Upper lobe of left lung (tissue), 4 donors: Measurements from ENCODE around the gene DRC7.

Experiments used
- CTCF ChIP-seq, 6 experiments: fragments of 450-650 bp in 4 of 6; fragments of 200-600 bp in 2 of 6; sonication (generic) in 2 of 6; IDR thresholded peaks; one replicate each; pipeline ENCODE4 v1.5.1; 2016 to 2019; ENCODE audit warnings: antibody characterized with exemption in 6 of 6
- POLR2A ChIP-seq, 4 donors: fragments of 450-650 bp; IDR thresholded peaks; one replicate each; pipeline ENCODE4 v1.5.1; 2016 to 2017; ENCODE audit warnings: antibody characterized with exemption in 4 of 4, mild to moderate bottlenecking in 2 of 4
- POLR2AphosphoS5 ChIP-seq, 2 donors: sonication (generic); formaldehyde crosslinking; IDR thresholded peaks; one replicate each; pipeline ENCODE4 v1.5.1; 2017; ENCODE audit warnings: antibody characterized with exemption in 2 of 2

- TF ChIP-seq POLR2A (IDR thresholded peaks at IDR 0.05) (no peak), CTCF (IDR thresholded peaks at IDR 0.05) (no peak), POLR2AphosphoS5 (IDR thresholded peaks at IDR 0.05) (no peak)
Measured at GRCh38 chr16:57757883-57758282, 63.3 kb downstream of the DRC7 start.
